HL-60 (cell line): ENCODE results near the gene FCRLA.

ENCODE experiments used
- CTCF ChIP-seq: IDR thresholded peaks from one replicate; pipeline ENCODE4 v1.5.1; 2011; ENCODE audit warnings: low read length, control low read depth, inconsistent platforms; ENCODE audit not compliant: insufficient read depth
- POLR2AphosphoS5 ChIP-seq: IDR thresholded peaks from 2 replicates; pipeline ENCODE4 v1.6.1; 2012; ENCODE audit warnings: low read depth
- SPI1 ChIP-seq: IDR thresholded peaks from 2 replicates; pipeline ENCODE4 v1.6.1; 2012; ENCODE audit warnings: low read depth, mild to moderate bottlenecking, borderline replicate concordance

DNA sequence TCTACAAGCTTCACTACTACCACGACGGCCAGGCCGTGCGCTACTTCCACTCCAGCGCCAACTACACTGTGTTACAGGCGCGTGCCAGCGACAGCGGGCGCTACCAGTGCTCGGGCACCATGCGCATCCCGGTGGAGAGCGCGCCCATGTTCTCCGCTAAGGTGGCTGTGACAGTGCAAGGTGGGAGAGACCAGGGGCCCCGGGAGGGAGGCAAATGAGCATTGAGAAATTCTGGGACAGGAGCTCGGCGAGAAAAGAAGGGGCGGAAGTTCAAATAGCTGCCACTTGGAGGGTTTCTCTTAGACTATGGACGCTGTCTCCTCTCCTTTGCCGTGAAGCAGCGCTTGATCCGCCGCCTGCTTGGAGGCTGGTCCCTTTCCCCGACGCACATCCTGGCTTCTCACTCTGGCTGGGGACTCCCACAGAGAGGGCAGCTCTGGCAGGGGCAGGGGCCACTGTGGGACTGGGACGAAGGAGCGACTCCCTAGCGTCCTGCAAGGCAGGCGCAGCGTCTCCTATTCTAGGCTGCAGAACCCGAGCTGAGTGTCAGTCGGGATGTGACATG lies 19.0 kb downstream of the FCRLA start:
- TF ChIP-seq SPI1 (no peak), POLR2AphosphoS5 (no peak), CTCF (no peak)
